Fibroblast of gingiva (primary cell): ENCODE data around the gene B3GNT9.

ENCODE experiments used
- DNase-seq: peaks from one replicate; pipeline ENCODE4 v3.0.0-alpha.2; 2011; ENCODE audit warnings: low read depth

Gene B3GNT9

DNA sequence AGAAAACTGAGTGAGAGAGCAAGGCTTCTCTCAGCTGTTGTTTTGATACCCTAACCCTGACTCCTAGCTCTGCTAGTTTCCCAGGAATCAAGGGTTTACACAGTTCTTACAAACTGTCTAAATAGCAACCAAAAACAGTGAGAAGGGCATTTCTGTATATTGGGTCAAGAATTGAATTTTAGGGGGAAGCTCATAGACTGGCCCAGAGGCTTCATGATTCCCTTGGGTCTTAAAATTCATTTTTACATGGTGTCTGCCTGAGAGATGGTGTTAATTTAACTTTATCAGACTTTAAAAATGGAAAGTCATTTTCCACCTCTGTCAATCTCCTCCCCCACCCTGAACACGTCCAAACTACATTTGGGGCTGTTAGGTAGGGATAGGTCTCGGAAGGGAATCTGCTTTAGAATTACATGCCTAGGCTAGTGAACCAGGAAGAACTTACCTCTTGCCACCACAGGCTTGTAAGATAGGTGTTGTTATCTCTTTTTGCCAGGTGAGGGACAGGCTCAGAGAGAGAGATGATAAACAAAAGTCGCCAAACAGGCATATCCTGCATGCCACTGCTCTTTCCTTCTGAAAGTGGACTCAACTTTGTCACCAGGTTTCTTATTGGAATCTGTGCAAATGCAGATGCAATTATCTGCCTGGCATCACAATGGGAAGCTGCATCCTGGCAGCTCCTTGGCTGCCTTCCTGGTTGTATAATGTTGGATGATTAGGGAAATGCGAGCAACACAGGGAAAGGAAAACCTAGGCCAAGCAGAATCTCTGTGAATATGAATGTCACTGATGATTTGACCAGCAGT, 38.0 kb downstream of the B3GNT9 start:
- DNase-seq = no peak

DNA sequence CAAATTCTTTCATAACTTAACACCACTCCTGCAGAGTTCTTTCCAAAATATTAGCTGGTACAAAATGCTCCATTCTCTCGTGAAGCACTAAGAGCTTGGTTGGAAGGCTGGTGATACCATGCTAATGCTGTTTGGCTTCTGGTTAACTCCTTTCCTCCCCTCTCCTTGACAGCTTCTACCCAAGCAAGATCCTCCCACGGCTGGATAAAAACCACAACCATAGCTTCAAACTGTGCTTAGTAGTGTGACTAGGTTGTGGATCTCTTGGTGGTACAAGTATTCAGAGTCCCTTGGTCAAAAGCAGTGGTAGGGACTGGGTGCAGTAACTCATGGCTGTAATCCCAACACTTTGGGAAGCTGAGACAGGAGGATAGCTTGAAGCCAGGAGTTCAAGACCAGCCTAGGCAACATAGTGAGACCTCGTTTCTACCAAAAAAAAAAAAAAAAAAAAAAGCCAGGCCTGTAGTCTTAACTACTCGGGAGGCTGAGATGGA, 38.8 kb downstream of the B3GNT9 start:
- no peak for DNase-seq

- peak; percentile 88 for DNase-seq
Observed at GRCh38 chr16:67109407-67110135, 41.2 kb downstream of the B3GNT9 start, which contains the start of gene PHAF1. PHAF1 (plus strand) TSS chr16:67109941; CDS start chr16:67110176, 235 bp downstream.

- no peak for DNase-seq
Observed at GRCh38 chr16:67108931-67109406, 41.8 kb downstream of the B3GNT9 start.

DNA sequence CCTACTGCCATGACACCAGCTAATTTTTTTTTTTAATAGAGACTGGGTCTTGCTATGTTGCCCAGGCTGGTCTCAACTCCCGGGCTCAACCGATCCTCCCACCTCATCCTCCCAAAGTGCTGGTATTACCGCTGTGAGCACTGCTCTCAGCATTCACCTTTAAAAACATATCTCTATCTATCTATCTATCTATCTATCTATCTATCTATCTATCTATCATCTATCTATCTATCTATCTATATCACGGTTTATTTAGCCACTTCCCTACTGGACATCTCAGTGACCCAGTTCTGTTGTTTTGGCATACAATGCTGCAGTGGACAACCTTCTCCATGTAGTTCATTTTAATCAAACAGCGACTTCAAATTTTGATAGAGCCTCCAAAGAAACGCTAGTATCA, 42.3 kb downstream of the B3GNT9 start:
- DNase-seq = no peak

DNA sequence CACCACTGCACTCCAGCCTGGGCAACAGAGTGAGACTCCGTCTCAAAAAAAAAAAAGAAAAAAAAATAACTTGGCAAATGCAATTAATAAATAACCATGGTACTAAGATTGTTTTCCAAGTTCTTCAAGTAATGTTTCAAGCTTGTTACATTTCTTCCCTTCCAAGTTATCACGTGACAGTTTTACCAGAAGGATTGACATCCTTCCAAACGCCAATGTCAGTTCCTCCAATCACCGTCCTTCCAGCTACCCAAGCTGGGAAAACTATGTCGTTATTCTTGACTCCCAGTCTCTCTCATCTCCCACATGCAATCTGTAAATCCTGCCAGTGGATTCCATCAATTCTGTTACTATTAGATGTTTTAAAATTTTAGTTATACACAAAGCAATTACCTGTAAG, 44.9 kb downstream of the B3GNT9 start:
- peak; percentile 17 for DNase-seq

GRCh38 chr16:67105246-67105645, 45.6 kb downstream of the B3GNT9 start:
- no peak for DNase-seq

GRCh38 chr16:67104845-67105244, 46.0 kb downstream of the B3GNT9 start:
- DNase-seq = no peak

DNA sequence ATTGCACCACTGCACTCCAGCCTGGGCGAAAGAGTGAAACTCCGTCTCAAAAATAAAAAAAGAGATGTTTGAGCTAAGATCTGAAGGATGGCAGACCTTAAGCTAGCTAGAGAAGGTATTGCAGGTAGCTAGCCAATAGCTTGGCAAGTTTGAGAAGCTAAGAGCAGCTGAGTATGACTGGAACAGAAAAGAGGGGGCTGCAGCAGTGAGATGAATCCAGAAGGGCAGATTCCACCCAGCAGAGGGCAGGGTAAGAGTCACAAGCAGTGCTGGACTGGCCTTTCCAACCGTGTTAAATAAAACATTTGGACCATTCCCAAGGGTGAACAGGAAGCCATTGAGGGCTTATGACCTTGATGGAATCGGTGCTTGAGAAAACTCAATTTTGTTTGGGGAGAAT, 46.7 kb downstream of the B3GNT9 start:
- no peak for DNase-seq

- no peak for DNase-seq
Observed at GRCh38 chr16:67101311-67102082, 49.3 kb downstream of the B3GNT9 start.

GRCh38 chr16:67100569-67101310, 50.1 kb downstream of the B3GNT9 start:
- DNase-seq = peak; percentile 44

DNA sequence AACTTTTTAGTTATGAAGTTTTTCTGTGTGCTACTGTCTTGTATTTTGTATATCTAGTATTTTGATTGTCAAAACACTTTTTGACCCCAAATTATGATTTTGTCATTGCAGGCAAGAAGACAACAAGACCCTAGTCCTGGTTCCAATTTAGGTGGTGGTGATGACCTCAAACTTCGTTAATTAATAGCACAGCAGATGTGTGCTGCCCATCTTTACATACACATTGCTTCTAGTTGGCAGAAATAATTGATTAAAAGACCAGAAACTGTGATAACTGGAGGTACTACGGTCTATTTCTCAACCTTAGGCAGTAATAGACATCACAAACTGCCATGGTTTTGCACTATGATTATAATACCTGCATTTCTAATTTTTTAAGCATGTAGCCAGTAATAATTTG, 52.2 kb downstream of the B3GNT9 start:
- DNase-seq = no peak
